PC-3 (cell line): Measurements from ENCODE around the gene DDI2. TPM values are rescaled to one million over a fixed set of nuclear protein-coding genes. Genes with fewer than 3 reads are reported as not detected.
A peak's percentile ranks its signal among the peaks of the same experiment; 100 is the strongest.

Experiments used
- ATAC-seq: fragments of 200-7000 bp; cut with Tn5 transposase; 2 replicates; pipeline ENCODE4 v1.9.1; 2020; ENCODE audit warnings: mild to moderate bottlenecking, moderate library complexity
- BruUV-seq: library from RNA; stranded (reverse); fragments of 400-500 nt; replicated peaks from 2 replicates; lab custom pipeline; 2021; lab: Mats Ljungman, UMichigan
- CTCF ChIA-PET: fragments of 300-600 bp; sonication (Branson Sonifier 250); formaldehyde crosslinking; loops from one replicate; lab custom pipeline; 2022; ENCODE audit warnings: antibody characterized with exemption; lab: Charles Lee
- POLR2A ChIA-PET: fragments of 300-600 bp; sonication (Branson Sonifier 250); formaldehyde crosslinking; loops from one replicate; lab custom pipeline; 2022; ENCODE audit warnings: antibody characterized with exemption; ENCODE audit not compliant: unreplicated experiment; lab: Charles Lee
- DNase-seq: peaks from one replicate; pipeline ENCODE4 v3.0.0-alpha.2; 2015
- H2AFZ ChIP-seq: fragments of 300-600 bp; sonication (generic); 2 replicates; pipeline ENCODE4 v1.6.0; 2016; ENCODE audit warnings: antibody characterized with exemption, low read length
- H3F3A ChIP-seq: fragments of 300-600 bp; sonication (generic); one replicate; pipeline ENCODE4 v1.6.0; 2017; ENCODE audit warnings: antibody characterized with exemption, low read length, control low read depth, mild to moderate bottlenecking; ENCODE audit not compliant: unreplicated experiment
- H3K27ac ChIP-seq: fragments of 300-600 bp; sonication (generic); 2 replicates; pipeline ENCODE4 v1.5.1; 2016; ENCODE audit warnings: mild to moderate bottlenecking, low read length
- H3K27me3 ChIP-seq: fragments of 300-600 bp; sonication (generic); 2 replicates; pipeline ENCODE4 v1.6.1; 2016; ENCODE audit warnings: low read length, mixed read lengths
- H3K36me3 ChIP-seq: fragments of 300-600 bp; sonication (generic); 2 replicates; pipeline ENCODE4 v1.6.1; 2016; ENCODE audit warnings: low read depth, mixed run types, low read length, mixed read lengths
- H3K4me1 ChIP-seq: fragments of 300-600 bp; sonication (generic); 2 replicates; pipeline ENCODE4 v1.5.1; 2016; ENCODE audit warnings: low read length; ENCODE audit not compliant: insufficient read depth
- H3K4me2 ChIP-seq: fragments of 300-600 bp; sonication (generic); 2 replicates; pipeline ENCODE4 v1.6.0; 2016; ENCODE audit warnings: low read length
- H3K4me3 ChIP-seq: fragments of 300-600 bp; sonication (generic); 2 replicates; pipeline ENCODE4 v1.5.1; 2016; ENCODE audit warnings: mild to moderate bottlenecking, low read length, mixed read lengths
- H3K79me2 ChIP-seq: fragments of 300-600 bp; sonication (generic); 2 replicates; pipeline ENCODE4 v1.6.1; 2017; ENCODE audit warnings: low read length, mixed read lengths
- H3K9ac ChIP-seq: fragments of 300-600 bp; sonication (generic); 2 replicates; pipeline ENCODE4 v1.6.0; 2016; ENCODE audit warnings: mild to moderate bottlenecking, low read length
- H3K9me2 ChIP-seq: fragments of 300-600 bp; sonication (generic); replicated peaks from 2 replicates; pipeline ENCODE4 v1.6.1; 2016; ENCODE audit warnings: mixed run types, low read length, mixed read lengths
- H3K9me3 ChIP-seq: fragments of 300-600 bp; sonication (generic); 2 replicates; pipeline ENCODE4 v1.6.1; 2016; ENCODE audit warnings: low read length, mixed read lengths
- H4K20me1 ChIP-seq: fragments of 300-600 bp; sonication (generic); 2 replicates; pipeline ENCODE4 v1.6.1; 2016; ENCODE audit warnings: low read length, mixed read lengths
- CTCF ChIP-seq: fragments of 300-600 bp; sonication (generic); conservative IDR thresholded peaks from 2 replicates; pipeline ENCODE4 v1.5.1; 2017; ENCODE audit warnings: antibody characterized with exemption, low read depth, mild to moderate bottlenecking, low read length
- EZH2 ChIP-seq: fragments of 300-600 bp; sonication (generic); IDR thresholded peaks from one replicate; pipeline ENCODE4 v1.6.1; 2017; ENCODE audit warnings: antibody characterized with exemption, mild to moderate bottlenecking, low read length; ENCODE audit not compliant: unreplicated experiment
- EZH2phosphoT487 ChIP-seq: fragments of 300-600 bp; sonication (generic); IDR thresholded peaks from 2 replicates; pipeline ENCODE4 v1.6.1; 2018; ENCODE audit warnings: mild to moderate bottlenecking, antibody characterized with exemption, low read length, borderline replicate concordance
- intact Hi-C: fragments of 100-400 bp; cut with micrococcal nuclease; formaldehyde crosslinking; loops from 2 replicates; pipeline ENCODE4 v1.9.0; 2023
- total RNA-seq: library from RNA; depleted of rRNA; stranded (reverse); fragments of >200 nt; gene quantifications from 2 replicates; pipeline ENCODE4 v1.2.3, GENCODE V29; 2014

Gene DDI2
- total RNA-seq, 1 experiment from 2014 or later = 15.0 TPM

GRCh38 chr1:15683345-15684039 lies 66.2 kb downstream of the DDI2 start:
- Histone ChIP-seq H3K4me2 (peak overlapping the region; percentile 87), H3K4me3 (peak overlapping the region; percentile 71), H3K27ac (peak overlapping the region; percentile 48), H3K27me3 (no peaks in the 10 kb centered on the region), H3F3A (no peaks in the 10 kb centered on the region), H4K20me1 (0 out of 2 replicates have a peak, but pooled peaks cover 9% of the 10 kb centered on the region), H3K9ac (peak overlapping the region; percentile 93), H2AFZ (peak overlapping the region; percentile 90), H3K36me3 (no peaks in the 10 kb centered on the region), H3K4me1 (peaks cover 36% of the 10 kb centered on the region), H3K9me2 (no peaks in the 10 kb centered on the region), H3K9me3 (no peaks in the 10 kb centered on the region), H3K79me2 (peaks cover 44% of the 10 kb centered on the region)
- ATAC-seq = no peak
- POLR2A ChIA-PET = no interaction called here
- intact Hi-C loops = no loop called here
- CTCF ChIA-PET = no interaction called here
- BruUV-seq = no TSS peak
- TF ChIP-seq EZH2 = no peak
- no peak for TF ChIP-seq CTCF
- TF ChIP-seq EZH2phosphoT487 = no peak
- DNase-seq = no peak

- peaks cover 33% of the 10 kb centered on the region for H3K4me1 ChIP-seq
- H3K9ac ChIP-seq = peak within 1 kb of the TSS; percentile 93
- TF ChIP-seq EZH2phosphoT487 (no peak), CTCF (no peak), EZH2 (no peak)
- H2AFZ ChIP-seq = peak within 1 kb of the TSS; percentile 90
- H3K9me2 ChIP-seq = no peaks in the 10 kb centered on the region
- H3K79me2 ChIP-seq = peaks cover 50% of the 10 kb centered on the region
- no peaks in the 10 kb centered on the region; the same call in 1 of the 2 replicates for H3K36me3 ChIP-seq
- CTCF ChIA-PET = no interaction called here
- H3F3A ChIP-seq = no peaks in the 10 kb centered on the region
- intact Hi-C loops = no loop called here
- H3K27me3 ChIP-seq = no peaks in the 10 kb centered on the region
- POLR2A ChIA-PET = no interaction called here
- no TSS peak for BruUV-seq
- 0 out of 2 replicates have a peak, but pooled peaks cover 9% of the 10 kb centered on the region for H4K20me1 ChIP-seq
- H3K4me3 ChIP-seq = peak within 1 kb of the TSS; percentile 99
- peak within 1 kb of the TSS; percentile 94 for H3K4me2 ChIP-seq
- H3K9me3 ChIP-seq = no peaks in the 10 kb centered on the region
- DNase-seq = peak; percentile 49
- peak; percentile 76 for ATAC-seq
- H3K27ac ChIP-seq = peak within 1 kb of the TSS; percentile 48
Measured at GRCh38 chr1:15684042-15684461, 66.8 kb downstream of the DDI2 start, which contains the start of gene PLEKHM2. Gene PLEKHM2, plus strand, starts transcription at chr1:15684320. Its CDS starts 239 bp downstream, at chr1:15684559.
